HG02870 (cell line): ENCODE data around the gene PARK7.
"Not testable (repeated sequence)": the region's sequence is repeated elsewhere in the genome, so short reads cannot be mapped to it uniquely, and the experiment has no call there.

Experiments used
- ATAC-seq: cut with Tn5 transposase; IDR thresholded peaks from one replicate; pipeline ENCODE4 v1.9.1; 2021; ENCODE audit warnings: mild to moderate bottlenecking, moderate library complexity; ENCODE audit not compliant: unreplicated experiment

The PARK7 gene

DNA sequence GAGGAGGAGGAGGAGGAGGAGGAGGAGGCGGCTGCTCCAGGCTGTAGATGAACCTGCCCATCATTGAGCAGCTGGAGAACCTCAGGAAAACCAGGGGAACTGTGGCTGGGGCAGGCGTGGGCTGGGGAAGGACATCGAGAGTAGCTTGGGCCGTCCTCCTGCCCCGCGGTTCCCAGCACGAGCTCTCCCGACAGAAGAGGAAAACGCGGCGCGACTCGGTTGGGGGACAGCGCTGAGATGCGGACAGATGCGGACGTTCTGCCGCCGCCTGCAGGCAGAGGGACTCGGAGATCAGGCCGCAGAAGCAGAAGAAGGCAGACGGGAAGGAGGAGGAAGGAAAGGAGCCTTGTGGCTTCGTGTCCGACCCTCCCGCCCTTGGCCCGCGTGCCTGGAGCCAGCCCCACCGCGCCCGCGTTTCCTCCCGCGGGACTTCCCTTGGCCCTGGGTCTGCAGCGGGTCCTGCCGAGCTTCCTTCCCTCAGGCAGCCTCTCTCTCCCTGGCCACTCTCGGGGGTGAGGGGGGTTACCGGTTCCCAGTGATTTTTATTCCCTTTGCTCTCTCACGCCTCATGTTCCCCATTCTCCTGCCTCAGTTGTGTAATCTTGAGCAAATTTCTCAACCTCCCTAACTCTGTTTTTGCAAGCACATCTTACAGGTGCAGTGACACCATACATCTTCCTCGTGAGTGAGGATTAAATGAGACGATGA, 19.1 kb upstream of the PARK7 start:
- no peak for ATAC-seq

DNA sequence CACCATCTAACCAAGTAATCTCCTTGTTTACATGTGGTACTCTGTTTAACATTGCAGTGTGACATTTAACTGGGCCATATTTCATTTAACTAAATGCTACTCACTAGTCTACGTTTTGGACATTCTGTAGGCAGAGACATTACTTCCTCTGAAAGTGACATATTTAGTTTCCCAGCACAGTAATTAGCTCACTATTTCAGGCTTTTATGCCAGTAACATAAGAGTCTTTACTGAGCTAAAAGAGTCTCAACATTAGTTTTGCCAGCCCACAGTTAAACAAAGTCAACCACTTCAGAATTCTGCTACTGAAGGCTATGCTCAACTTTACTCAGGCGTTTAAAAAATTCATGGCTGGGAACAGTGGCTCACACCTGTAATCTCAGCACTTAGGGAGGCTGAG, 18.3 kb upstream of the PARK7 start:
- no peak for ATAC-seq

DNA sequence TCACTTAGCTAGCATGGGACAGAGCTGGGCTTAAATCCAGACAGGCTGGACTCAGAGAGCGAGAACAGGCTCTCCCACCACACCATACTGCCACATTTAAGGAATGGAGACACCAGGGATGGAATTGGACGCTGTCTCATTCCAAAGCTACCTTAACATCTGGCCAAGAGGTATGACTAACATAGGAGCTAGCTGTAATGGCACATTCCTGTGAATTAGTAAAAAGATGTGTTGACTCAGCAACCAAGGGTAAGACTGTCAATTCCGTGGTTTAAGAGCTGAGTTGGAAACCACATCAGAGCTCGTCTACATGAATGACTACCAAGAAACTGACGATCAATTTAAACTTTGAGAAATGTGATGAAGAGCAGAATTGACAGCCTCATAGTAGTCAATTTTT, 12.6 kb upstream of the PARK7 start:
- no peak for ATAC-seq

DNA sequence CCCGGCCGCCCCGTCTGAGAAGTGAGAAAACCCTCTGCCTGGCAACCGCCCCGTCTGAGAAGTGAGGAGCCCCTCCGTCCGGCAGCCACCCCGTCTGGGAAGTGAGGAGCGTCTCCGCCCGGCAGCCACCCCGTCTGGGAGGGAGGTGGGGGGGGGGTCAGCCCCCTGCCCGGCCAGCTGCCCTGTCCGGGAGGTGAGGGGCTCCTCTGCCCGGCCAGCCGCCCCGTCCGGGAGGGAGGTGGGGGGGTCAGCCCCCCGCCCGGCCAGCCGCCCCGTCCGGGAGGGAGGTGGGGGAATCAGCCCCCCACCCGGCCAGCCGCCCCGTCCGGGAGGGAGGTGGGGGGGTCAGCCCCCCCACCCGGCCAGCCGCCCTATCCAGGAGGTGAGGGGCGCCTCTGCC, 8.7 kb upstream of the PARK7 start:
- not testable (repeated sequence) for ATAC-seq

DNA sequence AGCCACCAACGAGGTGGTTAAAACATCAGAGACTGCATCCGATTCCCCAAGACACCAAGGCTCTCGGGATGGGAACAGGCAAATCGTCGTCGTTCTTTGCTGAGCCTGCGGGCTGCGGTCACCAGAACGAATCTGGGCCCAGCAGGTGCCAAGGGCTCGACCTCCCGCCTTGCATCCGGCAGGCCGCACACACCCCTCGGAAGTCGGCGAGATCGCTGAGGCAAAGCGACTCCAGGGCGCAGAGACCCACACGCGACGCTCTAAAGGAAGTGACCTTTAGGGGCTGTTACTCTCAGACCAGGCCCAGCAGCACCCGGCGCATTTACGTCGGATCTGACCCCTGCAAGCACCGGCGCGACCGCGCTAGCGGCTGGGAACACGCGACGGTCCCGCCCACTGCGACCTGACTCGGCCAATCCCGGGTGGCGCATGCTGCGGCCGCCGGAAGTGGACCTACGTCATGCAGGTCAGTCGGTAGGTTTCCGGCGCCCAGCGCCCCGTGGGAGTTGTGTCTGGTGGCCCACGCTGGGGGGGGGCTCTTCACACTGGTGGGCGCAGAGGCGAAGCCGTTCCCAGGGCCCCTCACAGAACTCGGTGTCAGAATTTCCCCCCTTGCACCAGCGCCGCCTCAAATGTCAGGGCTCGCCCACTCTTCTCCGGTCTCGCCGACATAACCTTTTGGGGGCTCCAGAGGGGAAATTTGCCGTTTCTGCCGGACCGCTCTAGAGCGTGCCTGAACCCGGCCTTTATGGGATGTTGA, 7.5 kb upstream of the PARK7 start:
- ATAC-seq = peak; percentile 93

DNA sequence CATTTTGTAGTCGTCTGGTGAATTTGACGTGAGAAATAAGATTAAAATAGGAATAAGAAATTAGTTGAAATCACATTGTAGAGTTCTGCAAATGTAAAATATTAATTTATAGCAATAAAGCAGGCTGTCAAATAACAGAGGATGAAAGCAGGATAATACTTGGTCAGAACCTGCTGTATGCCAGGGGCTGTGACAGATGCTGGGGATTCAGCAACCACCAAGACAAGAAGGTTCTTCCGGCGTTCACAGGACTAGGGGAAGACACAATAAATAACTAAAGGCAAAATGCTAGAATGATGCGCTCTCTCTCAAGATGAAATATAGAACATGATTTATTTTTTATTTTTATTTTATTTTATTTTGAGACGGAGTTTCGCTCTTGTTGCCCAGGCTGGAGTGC, 6.8 kb upstream of the PARK7 start:
- no peak for ATAC-seq

DNA sequence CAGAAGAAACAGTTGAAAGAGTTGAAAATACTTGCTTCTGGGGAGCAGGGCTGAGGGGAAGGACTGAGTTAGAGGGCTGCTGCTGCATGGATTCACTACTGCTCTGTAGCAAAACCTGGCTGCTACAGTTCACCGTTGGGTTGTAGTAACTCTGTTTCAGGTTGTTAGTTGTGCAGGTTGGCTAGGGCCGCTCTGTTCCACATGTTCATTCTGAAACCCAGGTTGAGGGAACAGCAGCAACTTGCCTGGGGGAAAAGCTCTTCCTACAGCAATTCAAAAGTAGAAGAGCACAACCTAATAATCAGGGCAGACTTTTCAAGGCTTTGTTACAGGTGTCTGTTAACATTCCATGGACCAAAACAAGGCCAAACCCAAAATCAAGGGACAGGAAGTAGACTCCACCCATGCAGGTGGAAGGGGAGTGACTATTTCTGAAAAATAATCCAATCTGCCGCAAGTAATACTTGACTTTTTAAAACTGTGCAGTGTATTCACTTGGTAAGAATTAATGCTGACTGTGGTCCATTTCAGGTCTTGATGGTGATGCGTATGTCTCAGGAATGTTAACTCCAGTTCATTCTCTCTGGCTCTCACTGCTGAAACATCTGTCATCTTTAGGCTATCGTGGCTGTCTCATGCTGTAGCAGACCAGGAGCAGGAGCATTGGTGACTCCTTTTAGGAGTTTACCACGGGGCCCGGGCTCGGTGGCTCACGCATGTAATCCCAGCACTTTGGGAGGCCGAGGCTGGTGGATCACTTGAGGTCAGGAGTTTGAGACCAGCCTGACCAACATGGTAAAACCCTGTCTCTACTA, 5.1 kb upstream of the PARK7 start:
- ATAC-seq = no peak

DNA sequence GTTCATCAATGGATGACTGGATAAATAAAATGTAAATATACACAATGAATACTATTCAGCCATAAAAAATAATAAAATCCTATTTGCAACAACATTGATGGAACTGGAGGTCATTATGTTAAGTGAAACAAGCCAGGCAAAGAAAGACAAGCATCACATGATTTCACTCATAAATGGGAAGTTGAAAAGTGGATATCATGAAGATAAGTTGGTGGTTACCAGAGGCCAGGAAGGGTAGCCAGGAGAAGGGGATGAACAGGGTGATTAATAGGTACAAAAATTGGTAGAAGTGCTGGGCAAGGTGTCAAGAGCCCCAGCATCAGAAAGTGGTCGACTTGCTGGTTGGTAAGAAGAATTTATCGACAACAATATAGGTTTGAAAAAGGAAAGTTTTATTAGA, 1.3 kb upstream of the PARK7 start:
- ATAC-seq = no peak

DNA sequence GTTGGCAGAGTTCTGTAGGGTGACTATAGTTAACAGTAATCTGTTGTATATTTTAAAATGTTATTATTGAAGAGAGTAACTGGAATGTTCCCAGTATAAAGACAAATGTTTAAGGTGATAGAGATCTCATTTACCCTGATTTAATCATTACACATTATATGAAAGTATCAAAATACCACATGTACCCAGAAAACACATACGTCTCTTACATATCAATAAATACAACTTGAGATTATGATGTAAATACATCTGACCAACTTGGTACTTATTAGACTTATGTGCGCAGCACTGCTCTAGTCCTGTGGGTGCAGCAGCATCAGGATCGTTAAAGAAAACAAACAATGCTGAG, 670 bp upstream of the PARK7 start:
- ATAC-seq = no peak

DNA sequence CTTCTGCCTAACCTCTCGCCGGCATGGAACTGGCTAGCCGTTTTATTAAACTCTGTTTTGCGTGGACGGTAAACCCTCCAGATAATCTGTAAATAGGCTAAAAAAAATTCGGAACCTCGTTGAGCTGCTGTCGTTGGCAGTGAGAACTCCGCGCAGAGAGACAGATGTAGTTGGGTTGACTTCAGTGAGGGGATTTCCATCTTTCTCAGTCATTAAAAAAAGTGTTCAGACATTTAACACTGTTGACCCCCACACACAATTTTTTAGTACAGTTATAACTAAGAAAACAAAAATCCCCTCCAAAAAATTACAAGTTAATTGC, 464 bp downstream of the PARK7 start:
- ATAC-seq = peak; percentile 5

DNA sequence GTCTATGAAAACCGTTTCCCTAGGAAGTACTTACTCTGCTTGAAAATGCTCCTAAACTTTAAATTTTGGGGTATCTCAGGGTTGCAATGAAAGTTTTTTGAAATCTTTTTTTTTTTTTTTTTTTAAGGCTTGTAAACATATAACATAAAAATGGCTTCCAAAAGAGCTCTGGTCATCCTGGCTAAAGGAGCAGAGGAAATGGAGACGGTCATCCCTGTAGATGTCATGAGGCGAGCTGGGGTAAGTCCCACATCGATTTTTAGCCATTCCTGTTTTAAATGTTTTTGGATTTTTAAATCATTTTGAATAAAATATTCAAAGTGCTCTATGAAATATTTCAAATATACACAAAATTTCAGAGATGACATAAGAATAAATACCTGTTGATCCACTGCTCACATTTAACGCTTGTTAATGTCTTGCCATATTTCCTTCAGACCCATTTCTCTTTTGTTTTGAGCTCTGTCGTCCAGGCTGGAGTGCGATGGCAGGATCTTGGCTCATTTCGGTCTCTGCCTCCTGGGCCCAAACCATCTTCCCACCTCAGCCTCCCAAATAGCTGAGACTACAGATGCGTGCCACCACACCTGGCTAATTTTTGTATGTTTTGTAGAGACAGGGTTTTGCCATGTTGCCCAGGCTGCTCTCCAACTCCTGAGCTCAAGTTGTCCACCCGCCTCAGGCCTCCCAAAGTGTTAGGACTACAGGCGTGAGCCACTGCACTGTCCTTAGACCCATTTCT, 1.3 kb downstream of the PARK7 start:
- ATAC-seq = no peak

DNA sequence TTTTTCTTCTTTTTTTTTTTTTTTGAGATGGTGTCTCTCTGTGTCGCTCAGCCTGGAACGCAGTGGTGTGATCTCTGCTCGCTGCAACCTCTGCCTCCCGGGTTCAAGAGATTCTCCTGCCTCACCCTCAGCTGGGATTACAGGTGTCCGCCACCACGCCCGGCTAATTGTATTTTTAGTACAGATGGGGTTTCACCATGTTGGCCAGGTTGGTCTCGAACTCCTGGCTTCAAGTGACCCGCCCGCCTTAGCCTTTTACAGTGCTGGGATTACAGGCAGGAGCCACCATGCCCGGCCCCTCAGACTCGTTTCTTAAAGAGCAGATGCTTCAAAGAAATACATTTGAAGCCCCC, 1.8 kb downstream of the PARK7 start:
- not testable (repeated sequence) for ATAC-seq

DNA sequence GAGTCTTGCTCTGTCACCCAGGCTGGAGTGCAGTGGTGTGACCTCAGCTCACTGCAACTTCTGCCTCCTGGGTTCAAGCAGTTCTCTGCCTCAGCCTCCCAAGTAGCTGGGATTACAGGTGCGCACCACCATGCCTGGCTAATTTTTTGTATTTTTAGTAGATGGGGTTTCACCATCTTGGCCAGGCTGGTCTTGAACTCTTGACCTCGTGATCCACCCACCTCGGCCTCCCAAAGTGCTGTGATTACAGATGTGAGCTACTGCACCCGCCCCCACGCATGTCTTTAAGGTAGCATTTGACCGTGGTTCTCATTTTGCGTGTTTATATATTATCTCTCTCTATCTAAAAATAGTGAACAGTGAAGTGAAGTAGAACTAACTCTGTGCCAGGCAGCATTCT, 2.3 kb downstream of the PARK7 start:
- not testable (repeated sequence) for ATAC-seq

DNA sequence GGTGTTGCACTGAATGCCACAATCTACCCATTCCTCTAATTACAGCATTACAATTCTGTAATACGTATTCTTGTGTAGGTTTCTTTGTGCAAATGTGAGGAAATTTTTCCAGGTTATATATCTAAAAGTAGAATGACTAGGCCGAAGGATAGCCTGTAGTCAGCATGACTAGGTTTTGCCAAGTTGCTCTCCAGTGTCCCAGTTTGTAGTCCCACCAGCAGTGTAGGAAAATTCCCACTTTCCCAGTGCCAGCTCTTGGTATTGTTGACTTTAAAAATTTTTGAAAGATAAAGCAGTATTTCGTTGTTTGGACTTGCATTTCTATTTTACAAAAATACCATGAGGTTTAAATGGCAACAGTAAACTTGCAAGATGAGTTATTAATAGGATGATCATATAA, 3.0 kb downstream of the PARK7 start:
- ATAC-seq = no peak

DNA sequence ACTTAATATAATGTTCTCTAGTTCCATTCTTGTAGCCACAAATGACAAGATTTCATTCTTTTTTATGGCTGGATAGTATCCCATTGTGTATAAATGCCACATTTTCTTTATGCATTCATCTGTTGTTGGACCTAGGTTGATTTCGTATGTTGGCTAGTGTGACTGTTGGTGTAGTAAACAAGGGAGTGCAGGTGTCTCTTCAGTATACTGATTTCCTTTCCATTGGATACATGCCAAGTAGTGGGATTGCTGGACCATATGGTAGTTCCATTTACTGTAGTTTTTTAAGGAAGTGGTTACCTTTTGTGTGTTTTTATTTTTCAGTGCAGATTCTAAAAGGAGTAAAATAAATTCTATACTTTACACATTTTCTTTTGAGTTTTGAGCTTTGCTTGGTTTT, 5.7 kb downstream of the PARK7 start:
- ATAC-seq = no peak

DNA sequence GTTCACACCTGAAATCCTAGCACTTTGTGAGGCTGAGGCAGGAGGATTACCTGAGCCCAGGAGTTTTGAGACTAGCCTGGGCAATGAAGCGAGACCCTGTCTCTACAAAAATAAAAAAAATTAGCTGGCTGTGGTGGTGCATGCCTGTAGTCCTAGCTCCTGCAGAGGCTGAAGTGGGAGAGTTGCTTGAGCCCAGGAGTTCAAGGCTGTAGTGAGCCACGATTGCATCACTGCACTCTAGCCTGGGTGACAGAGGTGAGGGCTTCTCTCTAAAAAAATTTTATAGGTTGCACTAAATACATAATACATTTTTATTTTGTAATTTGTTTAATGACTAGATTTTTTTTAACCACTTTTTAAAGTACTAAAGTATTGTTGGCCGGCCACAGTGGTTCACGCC, 6.1 kb downstream of the PARK7 start:
- ATAC-seq = no peak

DNA sequence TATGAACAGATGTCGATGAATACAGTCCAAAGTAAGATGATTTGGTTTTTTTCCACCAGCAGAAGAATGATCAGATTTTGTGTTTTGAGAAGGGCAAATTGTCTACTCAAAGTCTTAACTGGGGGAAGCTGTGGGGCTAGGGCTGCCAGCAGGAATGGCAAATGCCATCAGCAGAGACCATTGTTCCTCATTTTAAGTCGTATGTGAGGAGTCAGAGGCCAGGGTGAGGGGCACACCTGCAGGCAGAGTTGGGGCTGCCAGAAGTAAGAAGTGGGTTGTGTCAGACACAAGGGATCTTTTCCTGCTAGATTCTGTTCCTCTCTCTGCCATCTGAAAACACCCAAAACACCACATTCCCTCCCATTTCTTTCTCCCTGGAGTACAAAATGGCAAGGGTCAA, 8.7 kb downstream of the PARK7 start:
- ATAC-seq = no peak

DNA sequence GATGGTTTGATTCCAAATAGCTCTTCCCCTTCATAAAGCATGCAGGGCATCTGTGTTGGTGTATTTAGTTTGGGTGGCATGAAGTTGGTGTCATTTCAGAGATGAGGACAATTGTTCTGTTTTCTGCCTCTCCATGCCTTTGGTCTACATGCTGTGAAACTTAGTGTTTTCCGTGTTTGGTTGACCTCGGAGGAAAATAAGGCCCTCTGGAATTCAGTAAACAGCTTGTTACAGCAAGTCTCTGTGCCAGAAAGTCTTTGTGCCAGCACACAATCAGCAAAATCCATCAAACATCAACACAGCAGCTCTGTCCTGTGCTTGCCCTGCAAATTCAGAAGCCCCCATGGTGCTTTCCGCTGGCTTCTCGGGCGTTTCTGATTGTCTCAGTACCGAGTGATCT, 9.5 kb downstream of the PARK7 start:
- no peak for ATAC-seq

DNA sequence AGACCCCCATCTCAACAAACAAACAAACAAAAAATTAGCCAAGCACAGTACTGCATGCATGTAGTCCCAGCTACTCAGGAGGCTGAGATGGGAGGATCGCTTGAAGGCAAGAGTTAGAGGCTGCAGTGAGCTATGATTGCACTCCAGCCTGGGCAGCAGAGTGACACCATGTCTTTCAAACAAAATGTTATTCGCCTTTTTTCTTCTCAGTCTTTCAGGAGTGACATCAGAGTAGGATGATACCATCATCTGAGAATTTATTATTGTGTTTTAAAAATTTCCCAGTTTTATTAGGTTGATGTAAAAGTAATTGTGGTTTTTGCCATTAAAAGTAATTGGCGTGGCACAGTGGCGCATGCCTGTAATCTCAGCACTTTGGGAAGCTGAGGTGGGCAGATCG, 10.8 kb downstream of the PARK7 start:
- no peak for ATAC-seq

DNA sequence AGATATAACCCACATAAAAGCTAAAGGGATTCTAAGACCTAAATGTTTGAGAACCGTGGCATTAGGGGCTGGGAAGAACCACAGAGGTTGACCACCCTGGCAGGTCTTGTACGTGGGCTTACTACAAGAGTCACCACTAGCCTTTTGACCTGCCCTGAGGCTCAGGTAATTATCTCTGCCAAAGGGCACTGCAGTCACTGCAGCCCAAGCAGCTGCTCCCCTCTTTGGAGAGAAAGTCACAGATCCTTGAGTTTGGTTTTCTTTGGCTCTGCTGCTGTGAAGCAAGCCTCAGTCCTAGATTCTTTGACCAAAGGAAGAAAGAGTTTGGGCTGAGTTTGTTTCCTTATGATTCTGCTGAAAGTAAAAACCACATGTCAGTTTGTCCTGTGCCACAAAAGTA, 11.6 kb downstream of the PARK7 start:
- no peak for ATAC-seq

DNA sequence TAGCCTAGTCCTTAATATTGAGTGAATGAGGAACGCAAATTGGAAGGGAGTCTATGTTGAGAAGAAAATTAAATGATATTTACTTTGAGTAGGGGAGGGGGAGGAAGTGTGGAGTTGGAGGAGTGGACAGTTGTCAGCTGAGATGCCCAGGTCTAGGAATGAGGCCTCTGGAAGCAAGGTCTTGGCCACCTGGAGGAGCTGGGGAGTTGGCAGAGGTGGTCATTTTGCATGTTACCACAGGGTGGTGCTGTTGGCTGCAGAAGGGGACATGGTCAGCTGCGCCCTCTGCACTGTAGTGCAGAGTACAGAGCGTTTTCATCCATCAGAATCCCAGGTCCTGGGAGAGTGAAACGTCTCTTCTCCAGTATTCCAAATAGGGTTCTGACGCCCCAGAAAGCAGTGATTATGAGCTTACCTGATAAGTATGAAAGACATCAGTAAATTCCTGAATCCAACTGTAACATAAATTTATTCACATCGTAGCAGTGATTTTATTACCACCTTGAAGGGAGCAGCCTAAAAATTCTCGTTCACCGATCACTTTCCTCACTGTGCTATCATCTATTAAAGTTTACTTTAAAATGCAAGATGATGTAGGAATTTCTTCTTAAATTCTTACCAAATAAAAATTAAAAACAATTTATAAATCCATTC, 13.8 kb downstream of the PARK7 start:
- ATAC-seq = no peak
